Stimulated activated CD4-positive, alpha-beta T cell treated with anti-CD3 and anti-CD28 coated beads, Interleukin-1b, Interleukin-23, amount 100 ng/mL, for 1 hour (primary cell): ENCODE measurements around the gene ADH1C.

Source experiments
- DNase-seq, 2 donors: peaks; one replicate each; pipeline ENCODE4 v3.0.0-alpha.2; 2020; ENCODE audit warnings: low read depth in 2 of 2

The ADH1C gene

DNA sequence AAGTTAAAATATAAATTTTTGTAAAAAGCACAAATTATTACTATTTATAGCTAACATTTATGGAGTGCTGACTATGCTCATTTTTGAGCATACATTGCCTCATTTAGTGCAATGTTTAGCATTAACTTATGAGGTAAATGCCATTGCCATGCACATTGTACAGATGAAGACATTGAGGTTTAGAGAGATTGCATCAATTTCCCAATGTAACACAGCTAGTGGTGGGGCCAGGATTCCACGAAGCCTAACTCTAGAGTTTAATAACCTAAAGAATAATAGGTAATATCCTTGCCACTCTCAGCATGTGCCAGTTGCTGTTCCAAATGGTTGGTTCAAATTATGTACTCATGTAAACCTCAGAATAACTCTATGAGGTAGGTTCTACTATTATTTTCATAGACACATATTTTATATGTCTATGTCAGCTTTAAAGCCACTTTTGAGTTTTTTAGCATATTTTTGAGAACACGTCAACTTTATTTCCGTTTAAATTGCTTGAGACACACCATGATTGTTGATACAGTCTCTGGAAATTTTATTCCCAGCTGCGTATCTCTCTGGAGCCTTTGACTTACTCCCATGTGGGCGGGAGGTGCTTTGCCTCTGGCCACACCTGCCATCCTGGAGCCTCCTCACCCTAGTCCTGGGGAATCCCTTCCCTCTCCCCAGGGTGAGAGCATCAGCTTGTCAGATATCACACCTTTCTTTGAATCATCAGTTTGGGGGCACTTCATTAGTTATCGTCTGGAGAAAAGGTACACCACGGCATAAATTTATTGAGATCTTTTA lies 51.0 kb downstream of the ADH1C start:
- DNase-seq: no peak

DNA sequence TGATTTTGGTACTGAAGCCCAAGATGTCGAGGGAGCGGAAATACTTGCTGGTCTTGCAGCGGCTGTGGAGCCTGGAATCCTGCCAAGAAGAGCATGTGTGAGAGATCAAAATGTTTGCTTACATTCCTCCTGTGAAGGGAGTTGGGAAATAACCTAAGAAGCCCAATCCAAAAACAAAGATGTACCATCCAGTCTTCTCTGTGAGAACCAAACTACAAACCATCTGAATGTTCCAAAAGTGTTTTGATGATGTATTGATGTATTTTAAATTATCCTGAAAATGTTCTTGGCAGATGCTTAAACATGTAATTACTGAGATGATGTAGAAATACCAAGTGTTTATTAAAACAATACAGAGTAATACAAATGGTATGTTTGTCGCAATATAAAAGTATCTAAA lies 51.6 kb downstream of the ADH1C start:
- no peak for DNase-seq

DNA sequence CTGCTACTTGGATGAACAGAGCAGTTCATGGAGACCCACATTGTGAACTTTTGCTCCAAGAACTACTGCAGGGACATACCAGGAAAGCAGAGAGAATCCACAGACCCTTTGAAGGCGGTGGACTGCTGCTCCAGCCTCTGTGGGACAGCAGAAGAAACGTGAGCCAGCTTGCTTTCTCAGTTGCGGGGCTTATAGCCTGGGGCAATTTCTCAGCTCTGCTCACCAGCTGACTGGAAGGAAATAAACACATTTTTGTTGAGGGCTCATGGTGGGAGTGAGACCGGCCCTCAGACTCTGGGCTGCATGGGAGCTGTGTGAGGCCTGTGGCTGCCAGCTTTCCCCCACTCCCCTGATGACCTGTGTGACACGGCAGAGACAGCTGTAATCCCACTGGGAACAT lies 59.2 kb downstream of the ADH1C start:
- no peak for DNase-seq

DNA sequence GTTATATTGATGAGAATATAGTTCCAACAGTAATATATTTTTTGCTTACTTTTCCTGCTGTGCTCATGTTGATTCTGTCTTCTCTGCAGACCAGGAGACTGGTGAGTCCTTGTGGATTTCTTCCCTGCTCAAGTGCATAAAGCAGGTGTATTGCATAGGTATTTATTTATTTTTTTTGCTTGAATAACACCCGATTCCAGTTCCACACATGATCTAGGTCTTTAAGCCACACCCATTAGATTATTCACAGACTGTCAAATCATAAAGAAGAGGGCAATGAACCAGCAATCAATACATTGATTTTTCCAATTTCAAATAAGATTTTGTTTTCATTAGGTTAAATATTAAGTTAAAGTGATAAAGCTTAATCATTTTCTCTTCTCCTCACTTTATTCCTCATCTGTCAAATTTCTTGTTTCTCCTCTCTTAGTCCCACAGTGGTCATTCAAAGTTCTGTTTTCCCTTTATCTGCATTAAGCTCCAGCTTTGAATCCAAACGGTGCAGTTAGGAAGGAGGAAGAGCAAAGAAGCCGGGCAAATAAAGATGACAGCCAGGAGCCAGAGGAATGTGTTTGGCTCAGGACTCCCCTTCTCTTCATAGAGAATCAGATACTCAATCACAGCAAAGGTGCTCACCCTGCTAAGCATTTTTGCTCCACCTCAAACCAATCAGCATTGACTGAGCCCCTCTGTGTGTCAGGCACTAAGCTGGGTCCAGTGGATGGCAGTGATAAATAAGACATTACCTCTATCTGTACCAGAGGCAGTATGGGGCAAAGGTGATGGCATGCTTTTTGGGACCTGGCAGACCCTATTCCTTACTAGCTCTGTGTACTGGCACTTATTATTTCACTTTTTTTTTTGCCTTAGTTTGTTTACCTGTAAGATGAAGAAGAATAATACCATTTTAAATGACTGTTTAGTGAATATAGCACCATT lies 61.4 kb downstream of the ADH1C start, which contains the start of gene ADH1A:
Gene ADH1A (minus strand): TSS at position 138 of the 939 bp plus-strand sequence. CDS start 71 bp downstream, at position 67.
- no peak for DNase-seq
